Adrenal gland (tissue), 5 donors: ENCODE measurements around the gene CREBBP.

ENCODE experiments used
- CTCF ChIP-seq, 6 experiments: fragments of 450-650 bp in 4 of 6; fragments of 200-600 bp in 2 of 6; sonication (generic) in 1 of 6; IDR thresholded peaks; 1 replicate in 5 of 6; 2 replicates in 1 of 6; pipeline versions ENCODE4 v1.5.1 to v1.8.0; 2016 to 2021; ENCODE audit warnings: antibody characterized with exemption in 6 of 6, mild to moderate bottlenecking in 2 of 6, moderate library complexity in 1 of 6
- POLR2A ChIP-seq, 2 donors: fragments of 450-650 bp; IDR thresholded peaks; one replicate each; pipeline ENCODE4 v1.6.1; 2017; ENCODE audit warnings: antibody characterized with exemption in 2 of 2, mild to moderate bottlenecking in 2 of 2, moderate library complexity in 1 of 2
- donor health status: DM: no; HTN: no; CAD: no.

GRCh38 chr16:3690980-3691720 lies 189.4 kb downstream of the CREBBP start:
- TF ChIP-seq CTCF (IDR thresholded peaks at IDR 0.05) (no peak), POLR2A (IDR thresholded peaks at IDR 0.05) (no peak)
